Measurements from ENCODE around the gene KLF13.

- TF ChIP-seq TAF1 (IDR thresholded peaks at IDR 0.05; ENCODE audit: low read depth, low read length) (no peak), PAX5 (IDR thresholded peaks at IDR 0.05; ENCODE audit: insufficient read depth, low read length, severe bottlenecking) (no peak), POLR2A (IDR thresholded peaks at IDR 0.05; ENCODE audit: low read depth, low read length) (no peak), POLR2AphosphoS5 (IDR thresholded peaks at IDR 0.05; ENCODE audit: low read depth, low read length) (no peak)
These were observed 56.0 kb downstream of the KLF13 start for GRCh38 chr15:31382713-31383045.
